Caco-2 (cell line): ENCODE results near the gene KDM3B. TPM values are rescaled to one million over a fixed set of nuclear protein-coding genes. Genes with fewer than 3 reads are reported as not detected.
"Not testable (repeated sequence)": the region's sequence is repeated elsewhere in the genome, so short reads cannot be mapped to it uniquely, and the experiment has no call there.

ENCODE experiments used
- BruUV-seq: library from RNA; stranded (reverse); fragments of 400-500 nt; replicated peaks from 2 replicates; lab custom pipeline; 2021; lab: Mats Ljungman, UMichigan
- CTCF ChIA-PET: fragments of 300-600 bp; sonication (Branson Sonifier 250); formaldehyde crosslinking; loops from one replicate; lab custom pipeline; 2022; ENCODE audit warnings: antibody characterized with exemption; lab: Charles Lee
- POLR2A ChIA-PET: fragments of 300-600 bp; sonication (Branson Sonifier 250); formaldehyde crosslinking; loops from one replicate; lab custom pipeline; 2022; ENCODE audit warnings: antibody characterized with exemption; lab: Charles Lee
- DNase-seq, 2 experiments: peaks; one replicate each; pipeline versions ENCODE4 v3.0.0 to v3.0.0-alpha.2; 2020 to 2022
- H3K27me3 ChIP-seq: replicated peaks from 2 replicates; pipeline ENCODE4 v1.6.0; 2011; ENCODE audit warnings: low read length; ENCODE audit not compliant: control insufficient read depth, insufficient read depth
- H3K36me3 ChIP-seq: 2 replicates; pipeline ENCODE4 v1.5.1; 2011; ENCODE audit warnings: low read length; ENCODE audit not compliant: control insufficient read depth, insufficient read depth
- H3K4me1 ChIP-seq: fragments of 250-450 bp; sonication (Bioruptor Pico); 2 replicates; pipeline ENCODE4 v1.5.1; 2020; ENCODE audit warnings: mild to moderate bottlenecking
- H3K4me3 ChIP-seq: 2 replicates; pipeline ENCODE4 v1.5.1; 2011; ENCODE audit warnings: low read depth, mild to moderate bottlenecking, control low read depth, low read length
- H3K9me3 ChIP-seq: fragments of 250-450 bp; sonication (Bioruptor Pico); 2 replicates; pipeline ENCODE4 v1.5.1; 2020; ENCODE audit warnings: mild to moderate bottlenecking, moderate library complexity
- H3K27ac Mint-ChIP-seq: one replicate; pipeline ENCODE4 v1.8.0; 2022; ENCODE audit warnings: mixed read lengths; ENCODE audit not compliant: unreplicated experiment
- H3K27me3 Mint-ChIP-seq: one replicate; pipeline ENCODE4 v1.8.0; 2022; ENCODE audit warnings: mixed read lengths; ENCODE audit not compliant: insufficient read depth, unreplicated experiment
- H3K36me3 Mint-ChIP-seq: one replicate; pipeline ENCODE4 v1.8.0; 2022; ENCODE audit warnings: mild to moderate bottlenecking, mixed read lengths; ENCODE audit not compliant: insufficient read depth, unreplicated experiment
- H3K4me1 Mint-ChIP-seq: one replicate; pipeline ENCODE4 v1.8.0; 2022; ENCODE audit warnings: low read depth, mixed read lengths; ENCODE audit not compliant: unreplicated experiment
- H3K4me3 Mint-ChIP-seq: one replicate; pipeline ENCODE4 v1.8.0; 2022; ENCODE audit warnings: mild to moderate bottlenecking, moderate library complexity, mixed read lengths; ENCODE audit not compliant: unreplicated experiment
- H3K9me3 Mint-ChIP-seq: one replicate; pipeline ENCODE4 v1.8.0; 2022; ENCODE audit warnings: mixed read lengths; ENCODE audit not compliant: unreplicated experiment
- CTCF ChIP-seq, 2 experiments: fragments of 200-600 bp in 1 of 2; IDR thresholded peaks; 1 replicate in 1 of 2; 2 replicates in 1 of 2; pipeline versions ENCODE4 v1.5.1 to v1.8.0; 2011 to 2022; ENCODE audit warnings: antibody characterized with exemption in 1 of 2, control low read depth in 1 of 2, inconsistent platforms in 1 of 2, low read depth in 1 of 2, low read length in 1 of 2, mild to moderate bottlenecking in 1 of 2, moderate library complexity in 1 of 2; ENCODE audit not compliant: insufficient read depth in 1 of 2, severe bottlenecking in 1 of 2, unreplicated experiment in 1 of 2
- intact Hi-C: fragments of 100-400 bp; cut with micrococcal nuclease; formaldehyde crosslinking; loops from one replicate; pipeline ENCODE4 v1.10.0; 2022; ENCODE audit not compliant: unreplicated experiment
- total RNA-seq: library from RNA; stranded (reverse); gene quantifications from 2 replicates; pipeline ENCODE4 v1.2.3, GENCODE V29; 2022

The KDM3B gene
- total RNA-seq, 1 experiment from 2014 or later, result 71.8 TPM

DNA sequence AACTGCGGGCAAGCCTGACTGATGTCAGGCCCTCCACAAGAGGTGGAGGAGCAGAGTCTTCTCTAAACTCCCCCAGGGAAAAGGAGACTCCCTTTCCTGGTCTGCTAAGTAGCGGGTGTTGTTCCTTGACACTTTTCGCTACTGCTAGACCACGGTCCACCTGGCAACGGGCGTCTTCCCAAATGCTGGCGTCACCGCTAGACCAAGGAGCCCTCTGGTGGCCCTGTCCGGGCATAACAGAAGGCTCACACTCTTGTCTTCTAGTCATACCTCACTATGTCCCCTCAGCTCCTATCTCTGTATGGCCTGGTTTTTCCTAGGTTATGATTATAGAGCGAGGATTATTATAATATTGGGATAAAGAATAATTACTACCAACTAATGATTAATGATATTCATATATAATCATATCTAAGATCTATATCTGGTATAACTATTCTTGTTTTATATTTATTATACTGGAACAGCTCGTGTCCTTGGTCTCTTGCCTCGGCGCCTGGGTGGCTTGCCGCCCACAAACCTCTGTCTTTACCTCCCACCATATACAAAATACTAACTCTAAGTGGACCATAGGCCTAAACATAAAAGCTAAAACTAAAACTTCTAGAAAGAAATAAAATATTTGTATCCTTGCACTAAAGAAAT lies 58.6 kb downstream of the KDM3B start:
- H3K27me3 ChIP-seq, H3K27ac Mint-ChIP-seq, BruUV-seq, H3K4me1 Mint-ChIP-seq, H3K4me1 ChIP-seq, H3K9me3 ChIP-seq, H3K4me3 Mint-ChIP-seq, H3K27me3 Mint-ChIP-seq, H3K4me3 ChIP-seq, POLR2A ChIA-PET, H3K36me3 ChIP-seq: not testable (repeated sequence)
- CTCF ChIA-PET, result interaction anchor here (1.1 kb wide), 1 partner anchor 187 kb away, joined by 3 read pairs; no protein-coding TSS in a partner anchor
- TF ChIP-seq CTCF (IDR thresholded peaks at IDR 0.05; ENCODE audit: insufficient read depth in 1 of 2, low read depth in 1 of 2, low read length in 1 of 2, severe bottlenecking in 1 of 2, unreplicated experiment in 1 of 2), result peak; percentile 11 to 59
- intact Hi-C loops, result loop anchor here (2.0 kb wide), 1 partner anchor 230 kb away; no protein-coding TSS in a partner anchor
- Mint-ChIP-seq H3K36me3 (peaks cover 61% of the 10 kb centered on the region), H3K9me3 (peaks cover 23% of the 10 kb centered on the region)
- DNase-seq, result peak; percentile 57 to 65

- no peaks in the 10 kb centered on the region for H3K4me1 Mint-ChIP-seq
- intact Hi-C loops, result no loop called here
- ChIA-PET CTCF (no interaction called here), POLR2A (no interaction called here)
- H3K27me3 Mint-ChIP-seq, result no peaks in the 10 kb centered on the region
- Histone ChIP-seq H3K27me3 (no peaks in the 10 kb centered on the region), H3K4me1 (no peaks in the 10 kb centered on the region), H3K9me3 (no peaks in the 10 kb centered on the region), H3K36me3 (no peaks in the 10 kb centered on the region; the same call in 1 of the 2 replicates), H3K4me3 (no peak overlapping the region)
- no peak overlapping the region for H3K27ac Mint-ChIP-seq
- no TSS peak for BruUV-seq
- H3K36me3 Mint-ChIP-seq, result peaks cover 48% of the 10 kb centered on the region
- no peak for DNase-seq
- H3K9me3 Mint-ChIP-seq, result no peaks in the 10 kb centered on the region
- no peak for TF ChIP-seq CTCF (IDR thresholded peaks at IDR 0.05; ENCODE audit: insufficient read depth in 1 of 2, low read depth in 1 of 2, low read length in 1 of 2, severe bottlenecking in 1 of 2, unreplicated experiment in 1 of 2)
- no peak overlapping the region for H3K4me3 Mint-ChIP-seq
Measured at GRCh38 chr5:138418444-138418843, 66.0 kb downstream of the KDM3B start.

DNA sequence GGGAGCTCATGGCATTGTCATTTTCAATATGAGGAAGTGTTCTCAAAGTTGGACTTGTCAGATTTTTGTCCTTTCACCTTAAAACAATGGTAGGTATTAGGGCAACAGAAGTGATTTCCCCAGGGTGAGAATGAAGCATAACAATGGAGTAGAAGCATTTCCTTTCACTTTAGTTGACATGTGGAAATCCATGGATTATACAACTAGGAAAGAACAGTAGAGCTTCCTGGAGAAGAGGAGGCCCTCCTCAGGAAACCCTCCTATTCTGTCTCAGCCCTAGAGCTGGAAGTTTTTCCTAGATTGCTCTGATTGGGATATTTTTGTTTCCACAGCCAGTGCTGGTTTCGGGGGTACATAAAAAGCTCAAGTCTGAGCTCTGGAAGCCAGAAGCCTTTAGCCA lies 72.6 kb downstream of the KDM3B start:
- H3K27me3 ChIP-seq, result no peaks in the 10 kb centered on the region
- no TSS peak for BruUV-seq
- H3K9me3 Mint-ChIP-seq, result no peaks in the 10 kb centered on the region
- POLR2A ChIA-PET, result no interaction called here
- H3K4me1 Mint-ChIP-seq, result no peaks in the 10 kb centered on the region
- no peak for TF ChIP-seq CTCF (IDR thresholded peaks at IDR 0.05; ENCODE audit: insufficient read depth in 1 of 2, low read depth in 1 of 2, low read length in 1 of 2, severe bottlenecking in 1 of 2, unreplicated experiment in 1 of 2)
- no peaks in the 10 kb centered on the region for H3K4me1 ChIP-seq
- no peak overlapping the region for H3K4me3 ChIP-seq
- H3K36me3 ChIP-seq, result peaks cover 3% of the 10 kb centered on the region
- H3K27ac Mint-ChIP-seq, result no peak overlapping the region
- peaks cover 76% of the 10 kb centered on the region for H3K36me3 Mint-ChIP-seq
- intact Hi-C loops, result no loop called here
- no peaks in the 10 kb centered on the region for H3K27me3 Mint-ChIP-seq
- H3K4me3 Mint-ChIP-seq, result no peak overlapping the region
- CTCF ChIA-PET, result interaction anchor here (0.6 kb wide), 1 partner anchor 12 kb away, joined by 7 read pairs; no protein-coding TSS in a partner anchor
- no peak for DNase-seq
- H3K9me3 ChIP-seq, result no peaks in the 10 kb centered on the region
